Esophagus squamous epithelium (tissue), 4 donors: ENCODE results near the gene GNAL.

Experiments
- CTCF ChIP-seq, 6 experiments: fragments of 450-650 bp in 4 of 6; fragments of 200-600 bp in 2 of 6; sonication (generic) in 2 of 6; IDR thresholded peaks; one replicate each; pipeline ENCODE4 v1.5.1; 2016 to 2019; ENCODE audit warnings: antibody characterized with exemption in 6 of 6, mild to moderate bottlenecking in 4 of 6, moderate library complexity in 4 of 6
- POLR2A ChIP-seq, 4 donors: fragments of 450-650 bp; IDR thresholded peaks; one replicate each; pipeline ENCODE4 v1.6.1; 2017; ENCODE audit warnings: antibody characterized with exemption in 4 of 4, mild to moderate bottlenecking in 4 of 4, moderate library complexity in 3 of 4

GRCh38 chr18:11671156-11671555 lies 17.9 kb upstream of the GNAL start:
- TF ChIP-seq CTCF (IDR thresholded peaks at IDR 0.05), result no peak
- TF ChIP-seq POLR2A (IDR thresholded peaks at IDR 0.05), result no peak
